ENCODE results near the gene TSSK3.
A peak's percentile ranks its signal among the peaks of the same experiment; 100 is the strongest.
"Not testable (repeated sequence)": the region's sequence is repeated elsewhere in the genome, so short reads cannot be mapped to it uniquely, and the experiment has no call there.

Gene TSSK3

DNA sequence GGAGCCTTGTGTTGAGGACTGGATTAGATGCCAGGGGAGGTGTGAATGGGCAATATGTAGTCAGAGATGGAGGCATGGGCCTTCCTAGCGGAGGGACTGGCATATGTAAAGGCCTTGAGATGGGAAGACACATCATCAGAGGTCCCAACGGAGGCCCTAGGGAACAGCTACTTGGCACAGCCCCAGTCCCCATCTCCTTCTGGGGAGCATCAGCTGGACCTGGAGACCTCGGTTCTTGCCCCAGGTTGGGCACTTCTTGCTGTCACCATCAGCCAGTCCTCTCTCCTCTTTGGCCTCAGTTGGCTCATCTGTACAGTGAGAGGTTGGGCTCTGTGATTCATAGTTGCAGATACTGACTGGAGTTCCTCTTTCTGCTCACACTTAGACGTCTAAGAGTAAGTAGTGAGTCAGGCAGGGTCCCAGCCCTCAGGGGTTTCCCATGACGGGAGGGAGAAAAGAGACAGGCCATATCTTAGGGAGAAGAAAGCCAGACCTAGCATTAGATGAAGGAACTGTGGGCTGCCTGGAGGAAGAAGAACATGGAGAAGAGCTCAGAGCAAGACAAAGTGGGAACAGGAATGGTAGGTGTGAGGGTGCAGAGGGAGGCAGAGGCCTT lies 22.9 kb upstream of the TSSK3 start:
- peak; percentile 65 for DNase-seq

GRCh38 chr1:32341186-32341757 lies 21.1 kb upstream of the TSSK3 start:
- no peak for DNase-seq

GRCh38 chr1:32341971-32342370 lies 20.4 kb upstream of the TSSK3 start:
- DNase-seq, result no peak

DNA sequence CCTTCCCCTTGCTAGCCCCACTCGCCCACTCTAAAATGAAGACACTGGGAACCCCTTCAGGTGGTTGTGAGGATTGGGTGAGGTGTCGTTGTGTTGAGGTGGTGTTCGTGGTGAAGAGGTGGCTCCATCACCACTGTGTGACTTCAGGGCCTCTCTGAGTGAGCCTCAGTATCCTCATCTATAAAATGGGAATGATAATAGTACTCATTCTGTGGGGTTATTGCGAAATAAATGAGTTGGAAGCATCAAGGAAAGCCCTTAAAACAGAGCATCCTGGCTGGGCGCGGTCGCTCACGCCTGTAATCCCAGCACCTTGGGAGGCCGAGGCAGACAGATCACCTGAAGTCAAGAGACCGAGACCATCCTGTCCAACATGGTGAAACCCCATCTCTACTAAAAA lies 19.6 kb upstream of the TSSK3 start:
- DNase-seq, result no peak

DNA sequence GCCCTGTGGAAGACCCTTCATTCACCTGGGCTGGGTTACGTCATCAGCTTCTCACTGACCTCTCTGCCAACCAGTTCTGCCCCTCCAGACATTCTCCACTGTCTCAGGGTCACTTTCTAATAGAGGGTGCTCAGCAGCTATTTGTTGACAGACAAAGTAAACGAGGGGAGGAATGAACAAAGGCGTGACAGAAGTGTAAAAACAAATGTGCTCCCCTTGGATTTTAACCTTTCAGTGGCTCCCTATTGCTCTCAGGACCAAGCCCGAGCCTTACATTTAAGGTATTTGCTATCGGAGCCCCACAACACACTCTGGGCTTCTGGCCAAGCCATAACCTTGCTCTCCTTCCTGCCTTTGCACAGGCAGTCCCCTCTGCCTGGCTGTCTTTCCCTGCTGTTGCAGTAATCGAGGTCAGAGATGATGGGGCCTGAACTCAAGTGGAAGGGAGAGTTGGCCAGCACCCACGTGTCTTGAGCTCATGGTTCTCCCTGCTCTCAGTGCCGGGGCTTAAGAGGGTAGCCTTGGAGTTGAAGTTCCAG lies 17.0 kb upstream of the TSSK3 start:
- DNase-seq, result no peak

GRCh38 chr1:32346532-32347157 lies 15.7 kb upstream of the TSSK3 start:
- DNase-seq, result no peak

GRCh38 chr1:32349211-32349708 lies 13.1 kb upstream of the TSSK3 start:
- DNase-seq, result no peak

DNA sequence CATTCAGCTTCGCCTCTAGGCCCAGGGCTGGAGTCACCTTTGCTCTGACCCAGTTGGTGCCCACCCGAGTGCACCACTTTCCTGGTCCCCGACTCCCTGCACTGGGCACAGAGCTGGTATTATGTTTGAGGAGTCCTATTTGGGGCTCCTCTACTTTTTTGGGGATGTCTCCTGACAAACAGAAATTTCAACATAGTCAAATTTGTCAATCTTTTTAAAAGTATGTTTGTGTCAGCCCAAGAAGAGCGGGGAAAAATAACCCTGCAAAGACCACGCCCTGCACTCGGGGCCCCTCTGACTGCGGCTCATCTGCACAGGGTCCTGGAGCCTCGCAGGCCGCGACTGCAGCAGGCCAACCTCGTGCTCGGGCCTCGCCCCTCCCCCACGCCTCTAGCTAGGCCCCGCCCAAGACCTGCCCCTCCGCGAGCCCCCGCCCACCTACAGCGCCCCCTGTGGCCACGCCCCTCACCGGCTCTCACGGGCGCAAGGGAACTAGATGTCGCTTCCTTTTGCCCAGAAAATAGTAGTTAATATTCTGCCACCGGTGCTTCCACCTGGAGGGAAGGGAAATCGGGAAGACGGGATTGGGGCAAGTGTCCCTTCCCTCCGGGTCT lies 11.4 kb upstream of the TSSK3 start:
- peak; percentile 88 for DNase-seq

- DNase-seq, result peak; percentile 94
Measured at GRCh38 chr1:32351399-32352238, 10.7 kb upstream of the TSSK3 start.

GRCh38 chr1:32352239-32352745 lies 10.0 kb upstream of the TSSK3 start:
- DNase-seq, result no peak

- no peak for DNase-seq
Measured at GRCh38 chr1:32352831-32353383, 9.4 kb upstream of the TSSK3 start.

DNA sequence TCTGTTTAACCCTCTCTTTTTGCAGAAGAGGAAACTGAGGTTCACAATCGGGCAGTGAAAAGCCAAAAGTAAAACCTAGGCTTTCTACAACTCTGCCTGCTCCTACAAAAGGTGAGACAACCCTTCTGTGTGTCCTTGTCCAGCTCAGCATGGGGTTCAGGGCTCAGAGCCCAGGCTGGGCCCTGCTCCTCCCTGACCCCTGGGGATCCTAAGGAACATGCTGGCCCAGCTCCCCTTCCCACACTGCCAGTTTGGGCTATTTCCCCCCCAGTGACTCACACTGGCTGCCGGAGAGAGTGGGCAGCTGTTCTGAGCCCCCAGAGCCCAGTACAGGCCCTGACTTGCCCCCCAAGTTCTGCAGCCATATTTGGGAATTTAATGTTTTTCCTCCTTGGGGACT lies 8.9 kb upstream of the TSSK3 start:
- DNase-seq, result no peak

DNA sequence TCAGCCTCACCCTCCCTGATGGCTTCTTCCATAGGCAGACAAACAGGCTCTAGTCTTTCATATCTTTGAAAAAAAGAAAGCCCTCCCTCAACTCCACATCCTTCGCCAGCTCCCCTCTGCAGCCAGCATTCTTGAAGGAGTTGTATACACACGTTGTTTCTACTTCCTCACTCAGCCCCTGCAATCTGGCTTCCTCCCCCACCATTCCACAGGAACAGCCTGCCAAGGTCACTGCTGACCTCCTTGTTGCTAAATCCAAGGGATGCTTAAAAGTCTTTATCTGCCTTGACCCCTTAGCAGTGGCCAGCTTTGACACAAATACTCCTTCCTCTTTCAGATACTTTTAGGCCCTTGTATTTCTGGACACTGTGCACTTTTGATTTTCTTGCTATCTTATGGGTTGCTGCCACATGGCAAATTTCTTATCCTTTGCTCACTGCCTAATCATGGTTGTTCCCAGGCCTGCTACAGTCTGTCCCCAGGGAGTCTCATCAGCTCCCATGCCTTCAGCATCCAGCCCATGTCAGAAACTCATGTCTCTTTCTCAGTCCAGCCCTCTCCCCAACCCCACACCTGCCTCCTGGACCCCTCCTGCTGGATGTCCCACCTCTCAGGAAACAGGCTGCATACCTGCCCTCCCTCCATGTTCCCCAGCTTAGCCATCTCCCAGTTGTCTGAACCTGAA lies 8.3 kb upstream of the TSSK3 start:
- DNase-seq, result no peak

- not testable (repeated sequence) for DNase-seq
Measured at GRCh38 chr1:32355778-32356177, 6.6 kb upstream of the TSSK3 start.

GRCh38 chr1:32356478-32356877 lies 5.9 kb upstream of the TSSK3 start:
- no peak for DNase-seq

GRCh38 chr1:32357614-32358013 lies 4.7 kb upstream of the TSSK3 start:
- no peak for DNase-seq

DNA sequence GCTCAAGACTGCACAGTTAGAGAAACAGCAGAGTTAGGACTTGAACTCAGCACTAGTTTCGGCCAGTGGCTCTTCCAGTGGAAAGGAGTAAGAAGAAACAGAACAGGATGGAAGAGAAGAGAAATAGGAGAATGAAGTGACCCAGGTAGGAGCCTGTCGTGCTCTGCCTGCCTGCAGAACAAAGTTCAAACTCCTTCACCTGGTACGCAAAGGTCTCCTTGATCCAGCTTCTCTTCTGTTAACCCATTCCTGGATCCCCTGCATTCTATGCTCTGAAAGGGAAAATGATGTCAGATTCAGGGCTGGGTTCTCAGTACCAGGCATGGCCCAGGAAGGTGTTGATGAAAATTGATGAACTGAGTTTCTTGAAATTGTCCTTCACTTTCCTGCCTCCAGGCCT lies 3.9 kb upstream of the TSSK3 start:
- DNase-seq, result no peak

- DNase-seq, result no peak
Measured at GRCh38 chr1:32361308-32361673, 1.0 kb upstream of the TSSK3 start.

DNA sequence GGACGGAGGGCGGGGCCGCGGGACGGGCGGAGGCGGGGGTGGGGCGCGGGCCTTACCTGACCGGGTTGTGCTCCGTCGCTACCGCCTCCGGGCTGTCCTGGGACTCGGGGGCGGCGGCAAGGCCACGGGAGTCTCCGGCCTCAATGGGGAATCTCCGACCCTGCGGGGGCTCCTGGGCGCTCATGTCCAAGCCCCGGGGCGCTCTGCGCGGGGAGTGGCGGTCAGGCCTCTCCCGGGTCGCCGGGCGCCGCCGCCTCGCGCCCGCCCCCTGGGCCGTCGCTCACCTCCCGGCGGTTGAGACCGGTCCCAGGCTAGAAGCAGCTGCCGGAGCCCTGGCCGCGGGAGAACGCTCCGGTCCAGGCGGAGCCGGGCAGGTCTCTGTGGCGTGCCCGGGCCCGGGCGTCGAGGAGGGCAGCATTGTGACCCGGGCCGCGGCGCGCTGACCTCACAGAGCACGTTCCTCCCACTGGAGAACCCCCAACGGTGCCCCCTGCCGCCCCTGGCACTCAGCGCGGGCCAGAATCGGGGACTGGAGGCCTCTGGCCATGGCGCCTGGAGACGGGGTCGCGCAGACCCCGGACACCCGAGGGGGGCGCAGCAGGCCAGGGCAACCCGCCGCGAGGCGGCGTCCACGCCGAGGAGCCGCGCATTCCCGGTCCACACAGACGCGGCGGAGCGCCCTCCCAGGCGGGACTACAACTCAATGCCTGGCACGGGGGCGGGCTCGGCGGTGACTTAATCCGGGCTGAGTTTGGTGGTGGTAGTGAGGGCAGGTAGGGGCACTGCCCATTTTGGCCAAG lies 465 bp upstream of the TSSK3 start:
- DNase-seq, result peak; percentile 39

- no peak for DNase-seq
Measured at GRCh38 chr1:32363713-32364112, 1.4 kb downstream of the TSSK3 start.

DNA sequence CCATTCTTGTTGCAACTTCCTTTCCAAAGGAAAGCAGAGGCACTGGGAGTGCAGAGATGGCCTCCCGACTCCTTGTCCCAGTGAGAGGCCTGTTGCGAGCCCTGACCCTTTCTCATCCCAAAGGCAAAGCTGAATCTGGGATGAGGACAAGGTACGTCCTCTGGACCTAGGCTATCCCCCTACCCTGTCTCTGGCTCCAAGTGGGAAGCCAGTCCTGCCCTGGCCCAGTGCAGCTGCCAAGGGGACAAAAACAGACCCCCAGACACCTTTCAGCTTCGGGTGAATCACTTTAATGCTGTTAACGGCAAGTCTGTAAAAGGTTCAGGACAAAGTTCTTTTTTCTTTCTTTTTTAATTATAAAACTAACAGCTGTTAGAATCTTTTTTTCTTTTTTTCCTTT lies 2.5 kb downstream of the TSSK3 start:
- DNase-seq, result no peak

Data from activated CD4-positive, alpha-beta T cell treated with anti-CD3 and anti-CD28 coated beads for 48 hours (primary cell).